Breast epithelium (tissue), 4 donors: ENCODE measurements around the gene CRYBB3. TPM values are rescaled to one million over a fixed set of nuclear protein-coding genes. Genes with fewer than 3 reads are reported as not detected.
"Not testable (repeated sequence)": the region's sequence is repeated elsewhere in the genome, so short reads cannot be mapped to it uniquely, and the experiment has no call there.

ENCODE experiments used
- DNase-seq, 2 donors: peaks; one replicate each; pipeline ENCODE4 v3.0.0-alpha.2; 2019; ENCODE audit warnings: low spot score in 2 of 2
- H3K27ac ChIP-seq, 2 donors: fragments of 200-600 bp; sonication (generic) in 1 of 2; one replicate each; pipeline ENCODE4 v1.5.1; 2016 to 2019; ENCODE audit warnings: mild to moderate bottlenecking in 1 of 2
- H3K27me3 ChIP-seq, 2 donors: fragments of 200-600 bp; sonication (generic) in 1 of 2; one replicate each; pipeline versions ENCODE4 v1.5.1 to v1.6.0; 2017 to 2019; ENCODE audit warnings: control low read depth in 1 of 2, mild to moderate bottlenecking in 1 of 2
- H3K36me3 ChIP-seq: fragments of 200-600 bp; one replicate; pipeline ENCODE4 v1.5.1; 2019
- H3K4me1 ChIP-seq, 2 donors: fragments of 200-600 bp; sonication (generic); one replicate each; pipeline ENCODE4 v1.5.1; 2016 to 2019; ENCODE audit warnings: control low read depth in 1 of 2
- H3K4me3 ChIP-seq, 3 donors: fragments of 200-600 bp; sonication (generic); 1 replicate in 2 of 3; 2 replicates in 1 of 3; pipeline ENCODE4 v1.5.1; 2016 to 2019; ENCODE audit warnings: mild to moderate bottlenecking in 3 of 3, moderate library complexity in 2 of 3
- H3K9me3 ChIP-seq, 2 donors: fragments of 200-600 bp; sonication (generic) in 1 of 2; one replicate each; pipeline ENCODE4 v1.5.1; 2016 to 2019; ENCODE audit warnings: control low read depth in 1 of 2
- POLR2A ChIP-seq: fragments of 450-650 bp; IDR thresholded peaks from one replicate; pipeline ENCODE4 v1.6.1; 2016; ENCODE audit warnings: antibody characterized with exemption, mild to moderate bottlenecking, moderate library complexity
- POLR2AphosphoS5 ChIP-seq, 3 donors: sonication (generic); formaldehyde crosslinking; IDR thresholded peaks; one replicate each; pipeline ENCODE4 v1.6.1; 2017; ENCODE audit warnings: antibody characterized with exemption in 3 of 3
- intact Hi-C: fragments of 100-400 bp; cut with DNase I; formaldehyde crosslinking; loops from one replicate; pipeline ENCODE4 v1.15.1; 2023; ENCODE audit warnings: low total_unique reads
- total RNA-seq, 3 donors: library from RNA; depleted of rRNA; stranded (reverse); fragments of >200 nt; gene quantifications; one replicate each; pipeline ENCODE4 v1.1.0, GENCODE V29; 2016
- TF ChIP-seq, protein P1 (sequence below), 3 donors: fragments of 450-650 bp; IDR thresholded peaks; one replicate each; pipeline ENCODE4 v1.5.1; 2016 to 2017; ENCODE audit warnings: antibody characterized with exemption in 3 of 3, mild to moderate bottlenecking in 3 of 3, moderate library complexity in 3 of 3

The CRYBB3 gene
- total RNA-seq, 3 donors from 2014 or later, result 0.66 TPM; not detected in 2

DNA sequence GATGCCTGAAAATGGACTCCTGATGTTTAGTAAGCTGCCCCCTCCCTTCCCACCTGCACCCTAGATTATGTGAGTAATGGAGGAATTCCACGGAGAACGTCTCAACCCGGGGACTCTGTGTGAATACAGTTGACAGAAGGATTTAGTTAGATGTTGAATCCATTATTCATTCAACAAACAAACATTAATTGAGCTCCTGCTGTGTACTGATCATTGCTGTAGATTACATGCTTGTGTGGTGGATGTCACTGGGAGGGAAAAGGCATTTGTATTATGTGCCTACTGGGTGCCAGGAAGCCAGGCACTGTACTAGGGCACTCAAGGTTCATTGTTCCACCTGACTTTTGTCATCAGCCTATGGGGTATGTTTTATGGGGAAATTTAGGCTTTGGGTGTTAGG, 22.9 kb upstream of the CRYBB3 start:
- no peaks in the 10 kb centered on the region for H3K27me3 ChIP-seq
- TF ChIP-seq POLR2A (no peak), POLR2AphosphoS5 (IDR thresholded peaks at IDR 0.05) (no peak)
- TF ChIP-seq, protein P1, sequence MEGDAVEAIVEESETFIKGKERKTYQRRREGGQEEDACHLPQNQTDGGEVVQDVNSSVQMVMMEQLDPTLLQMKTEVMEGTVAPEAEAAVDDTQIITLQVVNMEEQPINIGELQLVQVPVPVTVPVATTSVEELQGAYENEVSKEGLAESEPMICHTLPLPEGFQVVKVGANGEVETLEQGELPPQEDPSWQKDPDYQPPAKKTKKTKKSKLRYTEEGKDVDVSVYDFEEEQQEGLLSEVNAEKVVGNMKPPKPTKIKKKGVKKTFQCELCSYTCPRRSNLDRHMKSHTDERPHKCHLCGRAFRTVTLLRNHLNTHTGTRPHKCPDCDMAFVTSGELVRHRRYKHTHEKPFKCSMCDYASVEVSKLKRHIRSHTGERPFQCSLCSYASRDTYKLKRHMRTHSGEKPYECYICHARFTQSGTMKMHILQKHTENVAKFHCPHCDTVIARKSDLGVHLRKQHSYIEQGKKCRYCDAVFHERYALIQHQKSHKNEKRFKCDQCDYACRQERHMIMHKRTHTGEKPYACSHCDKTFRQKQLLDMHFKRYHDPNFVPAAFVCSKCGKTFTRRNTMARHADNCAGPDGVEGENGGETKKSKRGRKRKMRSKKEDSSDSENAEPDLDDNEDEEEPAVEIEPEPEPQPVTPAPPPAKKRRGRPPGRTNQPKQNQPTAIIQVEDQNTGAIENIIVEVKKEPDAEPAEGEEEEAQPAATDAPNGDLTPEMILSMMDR (IDR thresholded peaks at IDR 0.05), result no peak
- intact Hi-C loops, result no loop called here
- H3K36me3 ChIP-seq, result no peaks in the 10 kb centered on the region
- H3K4me3 ChIP-seq, result no peak overlapping the region
- peaks cover 0 to 4% of the 10 kb centered on the region in 2 donors for H3K9me3 ChIP-seq
- DNase-seq, result no peak
- H3K27ac ChIP-seq, result peak overlapping the region; percentile 84 to 90
- H3K4me1 ChIP-seq, result peaks cover 0 to 5% of the 10 kb centered on the region in 2 donors

DNA sequence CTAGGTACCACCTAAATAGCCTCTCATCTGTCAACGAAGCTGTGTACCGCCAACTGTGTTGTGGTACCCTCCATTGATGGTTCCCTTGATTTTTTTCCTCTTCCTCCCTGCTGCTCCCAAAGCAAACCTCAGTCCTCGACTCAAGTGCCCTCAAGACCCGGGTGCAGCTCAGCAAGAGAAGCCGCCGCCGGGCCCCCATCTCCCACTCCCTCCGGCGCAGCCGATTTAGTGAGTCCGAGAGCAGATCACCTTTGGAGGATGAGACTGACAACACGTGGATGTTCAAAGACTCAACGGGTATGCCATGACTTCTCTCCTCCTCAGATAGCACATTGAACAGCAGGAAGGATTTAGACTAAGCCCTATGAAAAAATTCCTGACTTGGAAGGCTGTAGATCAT, 22.4 kb upstream of the CRYBB3 start:
- no peaks in the 10 kb centered on the region for H3K36me3 ChIP-seq
- TF ChIP-seq, protein P1 (IDR thresholded peaks at IDR 0.05), result no peak
- no peak for TF ChIP-seq POLR2AphosphoS5 (IDR thresholded peaks at IDR 0.05)
- no peak for TF ChIP-seq POLR2A
- DNase-seq, result no peak
- peaks cover 0 to 5% of the 10 kb centered on the region in 2 donors for H3K4me1 ChIP-seq
- peak overlapping the region; percentile 84 to 90 for H3K27ac ChIP-seq
- peaks cover 0 to 4% of the 10 kb centered on the region in 2 donors for H3K9me3 ChIP-seq
- H3K4me3 ChIP-seq, result no peak overlapping the region
- H3K27me3 ChIP-seq, result no peaks in the 10 kb centered on the region
- intact Hi-C loops, result no loop called here

DNA sequence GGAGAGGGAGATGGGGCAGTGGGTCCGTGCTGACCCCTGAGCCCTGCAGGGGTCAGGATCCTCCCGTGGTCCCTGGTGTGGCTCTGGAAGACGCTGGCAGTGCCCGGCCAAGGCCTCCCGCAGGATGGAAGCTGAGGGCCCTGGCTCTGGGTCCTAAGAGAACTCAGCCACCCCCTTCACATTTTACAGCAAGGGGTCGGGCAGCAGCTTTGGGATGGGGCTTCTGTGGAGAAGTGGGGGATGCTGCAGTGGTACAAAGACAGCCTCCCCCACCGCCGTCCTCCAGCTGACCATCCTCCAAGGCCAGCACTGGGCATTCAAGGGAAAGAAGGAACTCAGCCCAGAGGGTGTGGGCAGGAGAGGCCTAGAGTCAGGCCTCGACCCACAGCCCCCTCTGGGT, 21.8 kb upstream of the CRYBB3 start:
- Histone ChIP-seq H3K4me1 (peaks cover 0 to 5% of the 10 kb centered on the region in 2 donors), H3K4me3 (no peak overlapping the region), H3K27me3 (no peaks in the 10 kb centered on the region), H3K9me3 (peaks cover 0 to 4% of the 10 kb centered on the region in 2 donors), H3K36me3 (no peaks in the 10 kb centered on the region), H3K27ac (no peak overlapping the region)
- DNase-seq, result no peak
- intact Hi-C loops, result no loop called here
- TF ChIP-seq, protein P1 (IDR thresholded peaks at IDR 0.05), result no peak
- no peak for TF ChIP-seq POLR2A
- no peak for TF ChIP-seq POLR2AphosphoS5 (IDR thresholded peaks at IDR 0.05)

DNA sequence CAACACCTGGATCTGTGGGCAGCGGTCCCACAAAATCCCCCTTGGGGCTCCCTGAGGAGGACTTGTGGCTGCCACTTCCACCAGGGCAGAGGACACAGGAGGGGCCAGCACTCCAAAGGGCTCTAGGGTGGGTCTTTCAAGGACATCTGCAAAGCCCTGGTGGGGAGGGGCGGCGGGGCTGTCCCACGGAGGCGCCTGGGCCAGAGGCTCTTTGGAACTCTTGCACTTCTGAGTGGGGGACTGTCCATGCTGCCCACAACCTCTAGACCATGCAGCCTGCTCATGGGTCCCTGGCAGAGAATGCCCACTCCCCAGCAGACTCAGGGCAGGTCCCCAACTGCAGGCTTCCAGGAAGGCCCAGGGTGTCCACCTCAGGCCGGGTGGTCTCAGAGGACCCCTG, 21.3 kb upstream of the CRYBB3 start:
- H3K4me1 ChIP-seq, H3K36me3 ChIP-seq, H3K9me3 ChIP-seq, H3K27ac ChIP-seq, H3K4me3 ChIP-seq, H3K27me3 ChIP-seq, intact Hi-C loops, DNase-seq: not testable (repeated sequence)

DNA sequence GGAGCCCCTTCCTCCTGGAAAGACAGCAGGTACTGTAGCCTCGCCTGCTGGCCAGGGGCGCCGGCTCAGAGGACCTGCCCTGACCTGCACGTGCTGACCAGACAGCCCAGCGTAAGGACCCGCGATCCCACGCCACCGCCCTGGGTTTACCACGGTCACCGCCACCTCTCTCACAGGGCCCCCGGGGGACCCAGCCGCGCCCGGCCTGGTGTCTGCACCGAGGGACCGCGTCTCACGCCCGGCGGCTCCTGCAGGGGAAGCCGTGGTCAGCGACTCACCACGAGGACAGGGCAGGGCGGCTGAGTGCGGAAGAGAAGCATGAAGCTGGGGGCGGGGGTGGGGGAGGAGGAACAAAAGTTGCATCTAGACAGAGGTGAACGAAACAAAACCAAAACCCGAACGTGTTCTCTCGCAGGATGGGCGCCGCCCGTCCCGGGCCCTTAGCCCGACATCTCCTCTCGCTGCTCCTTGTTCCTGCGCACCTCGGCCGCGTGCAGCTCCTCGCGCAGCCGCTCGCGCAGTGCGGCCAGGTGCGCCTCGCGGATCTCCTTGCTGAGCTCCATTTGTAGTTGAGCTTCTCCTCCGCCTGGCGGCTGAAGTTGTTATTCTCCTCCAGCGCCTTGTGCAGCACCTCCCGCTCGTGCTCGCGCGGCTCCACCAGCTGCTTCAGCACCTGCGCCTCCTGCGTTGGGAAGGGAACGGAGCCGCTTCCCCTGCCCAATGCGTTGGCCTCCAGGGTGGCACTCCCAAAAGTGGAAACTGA, 20.6 kb upstream of the CRYBB3 start:
- H3K9me3 ChIP-seq, H3K4me3 ChIP-seq, H3K27ac ChIP-seq, intact Hi-C loops, DNase-seq, H3K4me1 ChIP-seq, H3K27me3 ChIP-seq, H3K36me3 ChIP-seq: not testable (repeated sequence)

DNA sequence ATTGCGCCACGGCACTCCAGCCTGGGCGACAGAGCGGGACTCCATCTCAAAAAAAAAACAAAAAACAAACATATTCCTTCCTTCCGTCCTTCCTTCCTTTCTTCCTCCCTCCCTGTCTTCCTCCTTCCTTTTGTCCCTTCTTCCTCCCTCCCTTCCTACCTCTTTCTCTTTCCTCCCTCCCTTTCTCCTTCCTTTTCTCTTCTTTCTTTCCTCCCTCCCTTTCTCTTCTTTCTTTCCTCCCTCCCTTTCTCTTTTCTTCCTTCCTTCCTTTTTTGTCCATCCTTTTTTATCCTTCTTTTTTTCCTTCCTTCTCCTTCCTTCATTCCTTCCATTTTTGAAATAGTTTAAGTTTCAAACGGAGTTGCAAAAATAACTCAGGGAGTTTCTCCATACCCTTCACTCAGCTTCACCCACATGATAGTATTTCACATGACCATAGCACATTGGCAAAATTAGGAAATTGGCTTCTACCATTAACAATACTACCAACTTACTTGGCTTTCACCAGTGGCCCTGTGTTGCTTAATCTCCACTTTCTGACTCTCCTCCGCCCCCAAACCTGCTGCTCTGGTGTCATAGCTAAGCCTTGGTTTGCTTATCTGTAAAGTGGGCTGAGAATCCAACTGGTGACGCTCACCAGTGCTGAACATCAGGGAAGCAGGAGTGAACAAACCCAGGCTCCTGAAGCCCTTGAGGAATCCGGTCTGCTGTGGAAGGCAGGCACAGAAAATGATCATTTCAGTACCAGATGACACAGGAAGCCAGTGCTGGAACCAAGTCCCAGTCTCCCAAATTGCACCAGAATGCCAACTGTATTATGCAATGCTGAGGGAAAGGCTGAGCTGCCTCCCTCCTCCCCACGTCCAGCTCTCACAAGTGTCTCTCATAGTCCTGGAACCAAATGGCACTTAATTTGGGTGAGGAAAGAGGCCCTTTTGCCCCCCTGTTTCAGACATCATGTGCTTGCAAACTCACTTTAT, 17.2 kb upstream of the CRYBB3 start:
- Histone ChIP-seq H3K36me3 (peaks cover 10% of the 10 kb centered on the region), H3K27me3 (no peaks in the 10 kb centered on the region), H3K4me1 (no peaks in the 10 kb centered on the region), H3K27ac (no peak overlapping the region), H3K9me3 (peaks cover 0 to 4% of the 10 kb centered on the region in 2 donors), H3K4me3 (no peak overlapping the region)
- intact Hi-C loops, result no loop called here
- TF ChIP-seq, protein P1 (IDR thresholded peaks at IDR 0.05), result no peak
- TF ChIP-seq POLR2A, result no peak
- no peak for TF ChIP-seq POLR2AphosphoS5 (IDR thresholded peaks at IDR 0.05)
- no peak for DNase-seq
